NCI-H1694 treated with DMSO at 0.1 percent for 48 hours (cell line): ENCODE results near the gene STOM.
A peak's percentile ranks its signal among the peaks of the same experiment; 100 is the strongest.

ENCODE experiments used
- DNase-seq: peaks from one replicate; lab custom pipeline; 2025; lab: John Stamatoyannopoulos, UW

STOM gene

DNA sequence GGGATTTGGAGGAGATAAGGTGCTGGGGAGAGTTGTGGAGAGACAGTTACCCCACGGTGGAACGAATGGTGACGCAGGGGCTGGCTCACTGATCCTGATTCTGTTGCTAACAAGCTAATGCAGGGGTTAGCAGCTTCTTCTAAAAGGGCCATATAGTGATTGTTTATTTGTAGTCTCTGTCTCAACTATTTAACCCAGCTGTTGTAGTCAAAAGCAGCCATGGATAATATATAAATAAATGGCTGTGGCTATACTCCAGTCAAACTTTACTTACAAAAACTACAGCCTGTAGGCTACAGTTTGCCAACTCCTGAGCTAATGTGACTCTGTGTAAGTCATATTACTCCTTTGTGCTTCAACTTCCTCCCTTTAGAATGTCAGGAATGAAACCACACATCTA is 21.8 kb downstream of the STOM start:
- no peak for DNase-seq

- no peak for DNase-seq
Observed at GRCh38 chr9:121345070-121345469, 25.0 kb downstream of the STOM start.

GRCh38 chr9:121344184-121344583 is 25.9 kb downstream of the STOM start:
- DNase-seq = no peak

GRCh38 chr9:121340676-121341392 is 29.2 kb downstream of the STOM start:
- DNase-seq = no peak

GRCh38 chr9:121339437-121339836 is 30.6 kb downstream of the STOM start:
- no peak for DNase-seq

DNA sequence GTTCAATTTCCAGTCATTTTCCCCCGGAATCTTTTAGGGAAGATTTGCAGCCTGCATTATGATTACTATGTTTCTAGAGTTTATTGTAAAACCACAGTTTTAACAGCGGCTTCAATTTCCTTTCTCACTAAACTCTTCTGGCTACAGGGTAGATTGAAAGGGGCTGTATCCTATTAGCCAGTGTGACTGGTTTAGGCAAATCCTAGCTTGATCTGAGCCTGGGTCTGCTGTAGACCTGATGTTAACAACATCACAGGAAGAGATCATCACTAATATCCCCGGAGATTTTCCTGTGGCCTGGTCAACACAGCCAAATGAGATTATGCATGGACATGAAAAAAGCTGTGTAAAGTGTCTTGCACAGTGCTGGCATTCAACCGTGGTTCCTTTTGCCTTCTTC is 33.4 kb downstream of the STOM start:
- no peak for DNase-seq

- DNase-seq = no peak
Observed at GRCh38 chr9:121333950-121334773, 35.9 kb downstream of the STOM start.

- no peak for DNase-seq
Observed at GRCh38 chr9:121331992-121332685, 37.9 kb downstream of the STOM start.

DNA sequence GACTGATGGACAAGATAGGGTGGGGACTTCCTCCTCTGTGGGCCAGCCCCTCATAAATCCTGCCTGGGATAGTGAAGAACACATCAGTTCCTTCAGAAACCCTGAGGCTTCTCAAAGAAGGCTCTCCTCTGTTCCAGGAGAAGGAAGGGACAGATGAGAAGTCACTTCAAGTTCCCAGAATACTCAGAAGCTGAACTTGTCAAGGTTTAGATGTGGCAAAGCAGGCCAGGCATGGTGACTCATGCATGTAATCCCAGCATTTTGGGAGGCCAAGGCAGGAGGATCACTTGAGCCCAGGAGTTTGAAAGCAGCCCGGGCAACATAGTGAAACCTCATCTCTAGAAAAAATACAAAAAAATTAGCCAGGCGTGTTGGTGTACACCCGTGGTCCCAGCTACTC is 38.5 kb downstream of the STOM start:
- no peak for DNase-seq

DNA sequence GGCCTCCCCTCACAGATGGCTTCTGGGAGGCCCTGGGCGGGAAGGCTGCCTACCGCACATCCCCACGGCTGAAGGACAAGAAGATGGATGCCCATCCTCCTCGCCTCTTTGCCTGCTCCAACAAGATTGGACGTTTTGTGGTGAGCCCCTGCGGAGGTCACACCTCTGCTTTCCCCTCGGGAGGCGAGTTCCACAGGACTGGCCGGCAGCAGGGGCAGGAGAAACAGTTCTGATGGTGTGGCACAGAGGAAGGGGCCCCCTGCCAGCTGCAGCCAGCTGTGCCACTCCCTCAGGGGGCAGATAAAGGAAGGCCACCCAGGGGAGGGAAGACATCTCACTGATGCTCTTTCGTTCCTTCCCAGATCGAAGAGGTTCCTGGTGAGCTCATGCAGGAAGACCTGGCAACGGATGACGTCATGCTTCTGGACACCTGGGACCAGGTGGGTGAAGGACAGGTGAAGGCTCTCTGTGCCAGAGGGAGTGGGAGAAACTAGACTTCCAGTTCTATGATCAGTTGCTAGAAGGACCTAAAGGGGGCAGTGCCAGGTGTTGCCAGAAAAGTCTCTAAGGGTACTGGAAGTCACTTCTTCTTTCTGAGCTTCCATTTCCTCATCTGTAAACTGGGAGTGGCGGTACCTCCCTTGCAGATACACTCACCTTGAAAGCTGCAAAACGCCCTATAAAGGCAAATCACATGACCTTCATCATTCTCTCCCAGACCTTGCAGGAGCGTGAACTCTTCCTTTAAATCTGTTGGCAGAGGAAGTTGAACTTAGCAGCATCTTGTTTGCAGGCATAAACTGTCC is 41.0 kb downstream of the STOM start:
- no peak for DNase-seq

- no peak for DNase-seq
Observed at GRCh38 chr9:121328476-121328875, 41.6 kb downstream of the STOM start.

DNA sequence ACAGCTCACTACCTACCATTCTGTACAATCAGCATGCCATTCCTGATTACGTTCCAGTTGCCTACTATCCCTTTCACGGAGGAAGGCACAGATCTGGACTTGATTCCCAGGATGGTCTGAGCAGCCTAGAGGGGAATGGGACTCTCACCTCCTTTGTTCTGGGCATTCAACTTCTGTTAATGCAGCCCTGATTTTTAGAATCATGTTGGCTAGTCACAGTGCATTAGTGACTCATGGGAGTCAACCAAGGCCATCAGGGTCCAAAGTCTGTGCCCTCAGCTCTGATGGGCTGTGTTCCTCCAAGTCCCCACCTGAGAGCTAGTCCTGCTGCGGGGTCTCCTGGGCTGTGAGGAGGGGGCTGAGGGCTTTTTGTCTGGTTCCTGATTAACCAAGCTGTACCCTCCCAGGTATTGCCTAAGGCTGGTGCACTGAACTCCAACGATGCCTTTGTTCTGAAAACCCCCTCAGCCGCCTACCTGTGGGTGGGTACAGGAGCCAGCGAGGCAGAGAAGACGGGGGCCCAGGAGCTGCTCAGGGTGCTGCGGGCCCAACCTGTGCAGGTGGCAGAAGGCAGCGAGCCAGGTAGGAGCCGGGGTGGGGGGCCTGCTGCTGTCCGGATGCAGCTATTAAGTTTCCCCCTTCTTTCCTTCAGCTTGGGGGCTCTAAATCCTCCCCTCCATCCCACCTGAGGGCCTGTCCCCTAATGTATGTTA is 43.0 kb downstream of the STOM start:
- DNase-seq = no peak

GRCh38 chr9:121326130-121326838 is 43.8 kb downstream of the STOM start:
- DNase-seq = no peak

DNA sequence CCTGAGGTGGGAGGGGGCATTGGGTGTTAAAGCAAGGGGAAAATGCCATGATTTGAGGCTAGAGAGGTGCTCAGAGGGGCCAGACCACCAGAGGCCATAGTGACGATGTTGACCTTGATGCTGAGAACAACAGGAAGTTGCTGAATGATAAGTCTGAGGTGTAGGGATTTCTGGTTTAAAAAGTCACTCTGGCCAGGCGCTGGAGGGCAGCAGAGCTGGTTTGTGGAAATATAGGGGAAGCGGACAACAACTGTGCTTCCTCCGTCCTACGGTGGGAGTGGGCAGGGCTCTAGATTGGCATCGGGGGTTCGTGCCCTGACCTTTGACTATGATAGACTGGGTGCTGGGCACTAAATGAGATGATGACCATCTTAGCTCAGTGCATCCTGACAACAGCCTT is 44.7 kb downstream of the STOM start:
- DNase-seq = no peak

- DNase-seq = no peak
Observed at GRCh38 chr9:121324755-121325154, 45.3 kb downstream of the STOM start.

GRCh38 chr9:121324316-121324715 is 45.7 kb downstream of the STOM start:
- DNase-seq = peak; percentile 8

DNA sequence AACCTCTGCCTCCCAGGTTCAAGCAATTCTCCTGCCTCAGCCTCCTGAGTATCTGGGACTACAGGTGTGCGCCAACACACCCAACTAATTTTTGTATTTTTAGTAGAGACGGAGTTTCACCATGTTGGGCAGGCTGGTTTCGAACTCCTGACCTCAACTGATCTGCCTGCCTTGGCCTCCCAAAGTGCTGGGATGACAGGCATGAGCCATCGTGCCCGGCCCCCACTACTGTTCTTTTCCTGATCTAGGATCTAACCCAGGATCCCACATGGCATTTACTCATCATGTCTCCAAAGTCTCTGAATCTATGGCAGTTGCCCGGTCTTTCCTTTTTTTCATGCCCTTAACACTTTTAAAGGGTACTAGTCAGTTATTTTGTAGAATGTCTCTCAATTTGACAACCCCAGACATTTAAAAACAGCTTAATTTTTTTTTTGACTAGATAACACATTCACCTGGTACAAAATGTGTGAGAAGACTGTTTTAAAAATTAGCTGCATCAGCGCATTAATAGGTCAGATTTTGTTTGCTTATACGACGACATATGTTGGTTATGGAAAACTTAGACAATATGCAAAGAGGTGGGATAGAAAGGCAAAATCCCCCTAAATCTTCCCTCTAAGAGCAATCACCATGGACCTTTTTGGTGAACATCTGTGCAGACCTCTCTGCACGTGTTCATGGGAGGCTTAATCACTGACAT is 46.5 kb downstream of the STOM start:
- DNase-seq = no peak

- no peak for DNase-seq
Observed at GRCh38 chr9:121322737-121323448, 47.2 kb downstream of the STOM start.

DNA sequence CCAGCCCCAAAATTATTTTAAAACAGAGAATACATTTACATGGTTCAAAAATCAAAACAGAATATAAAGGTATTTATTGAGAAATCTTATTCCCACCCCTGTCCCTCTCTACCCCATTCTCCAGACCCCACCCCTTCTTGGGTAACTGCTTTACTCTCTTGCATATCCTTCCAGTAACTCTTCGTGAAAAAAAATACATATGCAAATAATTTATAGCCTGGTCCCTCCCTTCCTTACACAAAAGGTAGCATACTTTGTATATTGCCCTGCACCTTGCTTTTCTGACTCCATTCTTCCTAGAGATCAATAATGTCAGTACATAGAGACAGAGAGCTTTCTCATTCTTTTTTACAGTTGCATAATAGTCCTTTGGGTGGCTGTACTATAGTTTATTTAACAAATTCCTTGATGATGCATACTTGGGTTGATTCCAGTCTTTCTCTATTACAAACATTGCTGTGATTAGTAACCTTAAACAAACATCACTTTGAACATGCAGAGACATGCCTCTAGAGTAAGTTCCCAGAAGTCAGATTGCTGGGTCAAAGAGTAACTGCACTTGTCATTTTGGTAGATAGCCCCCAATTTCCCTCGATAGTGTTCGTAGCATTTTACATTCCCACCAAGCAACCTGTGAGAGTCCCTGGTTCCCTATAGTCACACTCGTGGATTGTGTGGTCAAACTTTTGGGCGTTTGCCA is 47.9 kb downstream of the STOM start:
- no peak for DNase-seq
